ENCODE data around the gene KRT6B. TPM values are rescaled to one million over a fixed set of nuclear protein-coding genes. Genes with fewer than 3 reads are reported as not detected.

KRT6B gene
- polyA plus RNA-seq, 4 donors, result 0.67 TPM; not detected in 3

DNA sequence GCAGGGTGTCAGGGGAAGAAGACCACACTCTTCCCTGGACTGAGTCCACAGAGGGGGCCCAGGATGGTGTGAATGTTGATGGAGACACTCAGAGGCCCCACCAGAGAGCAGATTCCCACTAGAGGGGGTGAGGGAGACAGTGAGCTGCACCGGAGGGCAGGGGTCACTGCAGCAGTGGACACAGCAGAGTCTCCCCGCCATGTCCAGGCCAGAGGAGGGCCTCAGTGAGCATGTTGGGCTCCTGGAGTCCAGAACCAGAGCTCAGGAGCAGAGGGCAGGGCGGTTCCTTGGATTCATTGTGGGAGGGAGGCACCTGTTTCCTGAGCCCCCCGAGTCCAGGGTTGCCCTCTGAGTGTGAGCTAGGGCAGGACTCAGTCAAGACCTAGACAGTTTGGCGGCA, 44.0 kb downstream of the KRT6B start:
- Histone ChIP-seq H3K9me3 (ENCODE audit: control insufficient read depth in 2 of 2, insufficient read depth in 1 of 2, low read depth in 1 of 2, low read length in 1 of 2) (no peaks in the 10 kb centered on the region), H3K27ac (ENCODE audit: low read depth in 1 of 3, low read length in 2 of 3) (no peak overlapping the region), H3K27me3 (ENCODE audit: control insufficient read depth in 3 of 3, insufficient read depth in 3 of 3, low read length in 3 of 3) (no peaks in the 10 kb centered on the region), H3K4me1 (ENCODE audit: control insufficient read depth in 3 of 3, insufficient read depth in 2 of 3, low read depth in 1 of 3, low read length in 2 of 3) (no peaks in the 10 kb centered on the region), H3K4me3 (ENCODE audit: low read depth in 1 of 3, low read length in 3 of 3) (no peak overlapping the region), H3K36me3 (ENCODE audit: control insufficient read depth in 3 of 3, insufficient read depth in 2 of 3, low read depth in 1 of 3, low read length in 3 of 3) (no peaks in the 10 kb centered on the region)
- WGBS, 3 donors, result 75 to 85% (median 76%) methylated on average over 5 of the region's 5 CpGs
- no peak for DNase-seq
- FAIRE-seq, result no peak

DNA sequence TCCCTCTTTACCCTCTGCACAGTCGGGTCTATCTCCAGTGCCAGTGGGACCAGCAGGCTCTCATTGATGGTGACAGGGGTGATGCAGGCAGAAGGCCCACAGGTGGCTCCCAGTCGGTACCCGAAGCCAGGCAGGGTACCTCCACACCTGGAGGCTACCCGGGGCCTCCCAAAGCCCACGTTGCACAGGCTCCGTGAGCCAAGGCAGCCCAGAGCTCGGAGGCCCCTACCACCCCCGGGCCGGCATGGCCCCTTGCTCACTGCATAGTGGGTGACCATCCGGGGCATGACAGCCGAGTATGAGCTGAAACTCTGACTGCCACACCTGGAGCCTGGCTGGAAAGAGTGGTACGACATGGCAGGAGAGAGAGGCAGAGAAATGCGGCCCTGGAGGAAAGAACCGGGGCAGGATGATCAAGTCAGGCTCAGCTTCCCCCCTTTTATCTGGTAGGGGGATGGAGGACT, 46.0 kb downstream of the KRT6B start, which contains the start of gene KRT82:
Gene KRT82 (minus strand): TSS at position 414 of the 464 bp plus-strand sequence. CDS start 58 bp downstream, at position 356.
- 89 to 90% (median 90%) methylated on average over 14 of the region's 14 CpGs for WGBS, 3 donors
- H3K9me3 ChIP-seq (ENCODE audit: control insufficient read depth in 2 of 2, insufficient read depth in 1 of 2, low read depth in 1 of 2, low read length in 1 of 2), result no peaks in the 10 kb centered on the region

GRCh38 chr12:52404951-52405350, 47.0 kb downstream of the KRT6B start:
- H3K36me3 ChIP-seq (ENCODE audit: control insufficient read depth in 3 of 3, insufficient read depth in 2 of 3, low read depth in 1 of 3, low read length in 3 of 3), result no peaks in the 10 kb centered on the region
- H3K27me3 ChIP-seq (ENCODE audit: control insufficient read depth in 3 of 3, insufficient read depth in 3 of 3, low read length in 3 of 3), result no peaks in the 10 kb centered on the region
- 73 to 84% (median 76%) methylated on average over 3 of the region's 3 CpGs for WGBS, 3 donors
- no peaks in the 10 kb centered on the region for H3K4me1 ChIP-seq (ENCODE audit: control insufficient read depth in 3 of 3, insufficient read depth in 2 of 3, low read depth in 1 of 3, low read length in 2 of 3)
- FAIRE-seq, result no peak
- DNase-seq, result no peak
- no peaks in the 10 kb centered on the region for H3K9me3 ChIP-seq (ENCODE audit: control insufficient read depth in 2 of 2, insufficient read depth in 1 of 2, low read depth in 1 of 2, low read length in 1 of 2)
- no peak overlapping the region for H3K27ac ChIP-seq (ENCODE audit: low read depth in 1 of 3, low read length in 2 of 3)
- no peak overlapping the region for H3K4me3 ChIP-seq (ENCODE audit: low read depth in 1 of 3, low read length in 3 of 3)

More for the DNA sequence above, 46.0 kb downstream of the KRT6B start, which contains the start of gene KRT82:
- H3K4me3 ChIP-seq (ENCODE audit: low read depth in 1 of 3, low read length in 3 of 3), result no peak within 1 kb of the TSS
- no peaks in the 10 kb centered on the region for H3K27me3 ChIP-seq (ENCODE audit: control insufficient read depth in 3 of 3, insufficient read depth in 3 of 3, low read length in 3 of 3)
- H3K27ac ChIP-seq (ENCODE audit: low read depth in 1 of 3, low read length in 2 of 3), result no peak within 1 kb of the TSS
- DNase-seq (no peak), FAIRE-seq (no peak)
- no peaks in the 10 kb centered on the region for H3K36me3 ChIP-seq (ENCODE audit: control insufficient read depth in 3 of 3, insufficient read depth in 2 of 3, low read depth in 1 of 3, low read length in 3 of 3)
- H3K4me1 ChIP-seq (ENCODE audit: control insufficient read depth in 3 of 3, insufficient read depth in 2 of 3, low read depth in 1 of 3, low read length in 2 of 3), result no peaks in the 10 kb centered on the region

GRCh38 chr12:52403561-52403960, 48.4 kb downstream of the KRT6B start:
- FAIRE-seq (no peak), DNase-seq (no peak)
- no peak overlapping the region for H3K4me3 ChIP-seq (ENCODE audit: low read depth in 1 of 3, low read length in 3 of 3)
- 86 to 91% (median 91%) methylated on average over 9 of the region's 9 CpGs for WGBS, 3 donors
- H3K4me1 ChIP-seq (ENCODE audit: control insufficient read depth in 3 of 3, insufficient read depth in 2 of 3, low read depth in 1 of 3, low read length in 2 of 3), result no peaks in the 10 kb centered on the region
- no peaks in the 10 kb centered on the region for H3K27me3 ChIP-seq (ENCODE audit: control insufficient read depth in 3 of 3, insufficient read depth in 3 of 3, low read length in 3 of 3)
- no peaks in the 10 kb centered on the region for H3K36me3 ChIP-seq (ENCODE audit: control insufficient read depth in 3 of 3, insufficient read depth in 2 of 3, low read depth in 1 of 3, low read length in 3 of 3)
- H3K27ac ChIP-seq (ENCODE audit: low read depth in 1 of 3, low read length in 2 of 3), result no peak overlapping the region
- H3K9me3 ChIP-seq (ENCODE audit: control insufficient read depth in 2 of 2, insufficient read depth in 1 of 2, low read depth in 1 of 2, low read length in 1 of 2), result no peaks in the 10 kb centered on the region

- WGBS, 3 donors, result 57 to 61% (median 60%) methylated on average over 3 of the region's 3 CpGs
- Histone ChIP-seq H3K27ac (ENCODE audit: low read depth in 1 of 3, low read length in 2 of 3) (no peak overlapping the region), H3K36me3 (ENCODE audit: control insufficient read depth in 3 of 3, insufficient read depth in 2 of 3, low read depth in 1 of 3, low read length in 3 of 3) (no peaks in the 10 kb centered on the region), H3K27me3 (ENCODE audit: control insufficient read depth in 3 of 3, insufficient read depth in 3 of 3, low read length in 3 of 3) (no peaks in the 10 kb centered on the region), H3K4me1 (ENCODE audit: control insufficient read depth in 3 of 3, insufficient read depth in 2 of 3, low read depth in 1 of 3, low read length in 2 of 3) (no peaks in the 10 kb centered on the region), H3K9me3 (ENCODE audit: control insufficient read depth in 2 of 2, insufficient read depth in 1 of 2, low read depth in 1 of 2, low read length in 1 of 2) (no peaks in the 10 kb centered on the region), H3K4me3 (ENCODE audit: low read depth in 1 of 3, low read length in 3 of 3) (no peak overlapping the region)
- FAIRE-seq (no peak), DNase-seq (no peak)
These were observed 48.9 kb downstream of the KRT6B start for GRCh38 chr12:52402873-52403540.

DNA sequence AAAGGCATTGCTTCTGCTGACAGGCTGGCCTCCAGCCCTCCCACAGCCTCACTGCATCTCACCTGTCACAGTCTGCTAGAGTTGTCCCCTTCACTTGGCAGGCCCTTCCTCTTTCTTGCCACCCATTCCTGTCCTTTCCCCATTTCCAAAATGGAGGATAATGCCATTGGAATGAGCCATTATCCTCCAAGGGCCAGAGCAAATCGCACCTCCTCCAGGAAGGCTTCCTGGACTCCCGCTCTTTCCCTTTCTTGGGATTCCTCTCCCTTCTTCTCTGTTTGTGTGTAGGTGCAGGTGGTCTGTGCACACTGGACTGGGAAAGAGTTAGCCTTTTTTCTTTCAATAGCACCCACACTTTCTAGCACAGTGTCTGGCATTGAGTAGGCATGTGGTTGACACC, 49.6 kb downstream of the KRT6B start:
- FAIRE-seq (no peak), DNase-seq (no peak)
- H3K4me1 ChIP-seq (ENCODE audit: control insufficient read depth in 3 of 3, insufficient read depth in 2 of 3, low read depth in 1 of 3, low read length in 2 of 3), result no peaks in the 10 kb centered on the region
- H3K27ac ChIP-seq (ENCODE audit: low read depth in 1 of 3, low read length in 2 of 3), result no peak overlapping the region
- H3K9me3 ChIP-seq (ENCODE audit: control insufficient read depth in 2 of 2, insufficient read depth in 1 of 2, low read depth in 1 of 2, low read length in 1 of 2), result no peaks in the 10 kb centered on the region
- H3K4me3 ChIP-seq (ENCODE audit: low read depth in 1 of 3, low read length in 3 of 3), result no peak overlapping the region
- H3K36me3 ChIP-seq (ENCODE audit: control insufficient read depth in 3 of 3, insufficient read depth in 2 of 3, low read depth in 1 of 3, low read length in 3 of 3), result no peaks in the 10 kb centered on the region
- H3K27me3 ChIP-seq (ENCODE audit: control insufficient read depth in 3 of 3, insufficient read depth in 3 of 3, low read length in 3 of 3), result no peaks in the 10 kb centered on the region
- 94 to 98% (median 96%) methylated on average over 2 of the region's 2 CpGs for WGBS, 3 donors

- WGBS, 3 donors, result 69 to 75% (median 70%) methylated on average over 4 of the region's 4 CpGs
- Histone ChIP-seq H3K27me3 (ENCODE audit: control insufficient read depth in 3 of 3, insufficient read depth in 3 of 3, low read length in 3 of 3) (peaks cover 0 to under 1% (median 0%) of the 10 kb centered on the region in 3 donors), H3K9me3 (ENCODE audit: control insufficient read depth in 2 of 2, insufficient read depth in 1 of 2, low read depth in 1 of 2, low read length in 1 of 2) (no peaks in the 10 kb centered on the region), H3K4me1 (ENCODE audit: control insufficient read depth in 3 of 3, insufficient read depth in 2 of 3, low read depth in 1 of 3, low read length in 2 of 3) (no peaks in the 10 kb centered on the region), H3K4me3 (ENCODE audit: low read depth in 1 of 3, low read length in 3 of 3) (no peak overlapping the region), H3K36me3 (ENCODE audit: control insufficient read depth in 3 of 3, insufficient read depth in 2 of 3, low read depth in 1 of 3, low read length in 3 of 3) (no peaks in the 10 kb centered on the region), H3K27ac (ENCODE audit: low read depth in 1 of 3, low read length in 2 of 3) (no peak overlapping the region)
- DNase-seq (no peak), FAIRE-seq (no peak)
These were observed 50.0 kb downstream of the KRT6B start for GRCh38 chr12:52401926-52402325.

DNA sequence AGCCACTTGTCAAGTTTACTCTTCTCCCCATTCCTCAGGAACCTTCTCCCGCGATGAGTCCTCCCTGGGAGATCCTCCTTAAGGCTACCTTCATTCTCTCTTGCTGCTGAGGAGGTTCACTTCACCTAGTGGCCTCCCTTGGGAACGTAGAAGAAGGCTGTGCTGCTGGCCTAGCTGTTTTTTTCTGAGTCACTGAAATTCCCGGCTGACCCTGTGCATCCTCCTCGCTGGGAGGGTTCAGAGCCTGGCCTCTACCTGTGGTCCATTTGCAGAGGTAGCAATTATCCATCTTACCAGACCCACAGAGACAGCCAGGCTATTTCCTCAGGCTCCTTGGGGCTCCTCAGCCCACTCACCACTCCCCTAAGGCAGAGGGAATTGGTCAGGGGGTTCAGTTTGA, 50.4 kb downstream of the KRT6B start:
- no peaks in the 10 kb centered on the region for H3K4me1 ChIP-seq (ENCODE audit: control insufficient read depth in 3 of 3, insufficient read depth in 2 of 3, low read depth in 1 of 3, low read length in 2 of 3)
- no peak overlapping the region for H3K4me3 ChIP-seq (ENCODE audit: low read depth in 1 of 3, low read length in 3 of 3)
- H3K9me3 ChIP-seq (ENCODE audit: control insufficient read depth in 2 of 2, insufficient read depth in 1 of 2, low read depth in 1 of 2, low read length in 1 of 2), result no peaks in the 10 kb centered on the region
- H3K36me3 ChIP-seq (ENCODE audit: control insufficient read depth in 3 of 3, insufficient read depth in 2 of 3, low read depth in 1 of 3, low read length in 3 of 3), result no peaks in the 10 kb centered on the region
- H3K27ac ChIP-seq (ENCODE audit: low read depth in 1 of 3, low read length in 2 of 3), result no peak overlapping the region
- DNase-seq (no peak), FAIRE-seq (no peak)
- peaks cover 0 to 2% (median 0%) of the 10 kb centered on the region in 3 donors for H3K27me3 ChIP-seq (ENCODE audit: control insufficient read depth in 3 of 3, insufficient read depth in 3 of 3, low read length in 3 of 3)
- 73 to 85% (median 73%) methylated on average over 5 of the region's 5 CpGs for WGBS, 3 donors

- WGBS, 3 donors, result 80 to 88% (median 86%) methylated on average over 9 of the region's 9 CpGs
- DNase-seq (no peak), FAIRE-seq (no peak)
- Histone ChIP-seq H3K4me3 (ENCODE audit: low read depth in 1 of 3, low read length in 3 of 3) (no peak overlapping the region), H3K4me1 (ENCODE audit: control insufficient read depth in 3 of 3, insufficient read depth in 2 of 3, low read depth in 1 of 3, low read length in 2 of 3) (no peaks in the 10 kb centered on the region), H3K27me3 (ENCODE audit: control insufficient read depth in 3 of 3, insufficient read depth in 3 of 3, low read length in 3 of 3) (peaks cover 0 to 2% (median 0%) of the 10 kb centered on the region in 3 donors), H3K27ac (ENCODE audit: low read depth in 1 of 3, low read length in 2 of 3) (no peak overlapping the region), H3K36me3 (ENCODE audit: control insufficient read depth in 3 of 3, insufficient read depth in 2 of 3, low read depth in 1 of 3, low read length in 3 of 3) (no peaks in the 10 kb centered on the region), H3K9me3 (ENCODE audit: control insufficient read depth in 2 of 2, insufficient read depth in 1 of 2, low read depth in 1 of 2, low read length in 1 of 2) (no peaks in the 10 kb centered on the region)
These were observed 51.0 kb downstream of the KRT6B start for GRCh38 chr12:52400906-52401305.
